GM12865 (cell line): ENCODE data around the gene LIG1.

ENCODE experiments used
- DNase-seq: peaks from one replicate; pipeline ENCODE4 v3.0.0; 2010; ENCODE audit warnings: low read depth
- H3K4me3 ChIP-seq: 2 replicates; pipeline ENCODE4 v1.5.1; 2011; ENCODE audit warnings: mild to moderate bottlenecking, low read depth, low read length, control low read depth
- TF ChIP-seq, protein P1 (sequence below): IDR thresholded peaks from 2 replicates; pipeline ENCODE4 v1.5.1; 2011; ENCODE audit warnings: low read length, control low read depth, low read depth, inconsistent platforms; ENCODE audit not compliant: insufficient read depth; ENCODE audit errors: missing control alignments

LIG1 gene

DNA sequence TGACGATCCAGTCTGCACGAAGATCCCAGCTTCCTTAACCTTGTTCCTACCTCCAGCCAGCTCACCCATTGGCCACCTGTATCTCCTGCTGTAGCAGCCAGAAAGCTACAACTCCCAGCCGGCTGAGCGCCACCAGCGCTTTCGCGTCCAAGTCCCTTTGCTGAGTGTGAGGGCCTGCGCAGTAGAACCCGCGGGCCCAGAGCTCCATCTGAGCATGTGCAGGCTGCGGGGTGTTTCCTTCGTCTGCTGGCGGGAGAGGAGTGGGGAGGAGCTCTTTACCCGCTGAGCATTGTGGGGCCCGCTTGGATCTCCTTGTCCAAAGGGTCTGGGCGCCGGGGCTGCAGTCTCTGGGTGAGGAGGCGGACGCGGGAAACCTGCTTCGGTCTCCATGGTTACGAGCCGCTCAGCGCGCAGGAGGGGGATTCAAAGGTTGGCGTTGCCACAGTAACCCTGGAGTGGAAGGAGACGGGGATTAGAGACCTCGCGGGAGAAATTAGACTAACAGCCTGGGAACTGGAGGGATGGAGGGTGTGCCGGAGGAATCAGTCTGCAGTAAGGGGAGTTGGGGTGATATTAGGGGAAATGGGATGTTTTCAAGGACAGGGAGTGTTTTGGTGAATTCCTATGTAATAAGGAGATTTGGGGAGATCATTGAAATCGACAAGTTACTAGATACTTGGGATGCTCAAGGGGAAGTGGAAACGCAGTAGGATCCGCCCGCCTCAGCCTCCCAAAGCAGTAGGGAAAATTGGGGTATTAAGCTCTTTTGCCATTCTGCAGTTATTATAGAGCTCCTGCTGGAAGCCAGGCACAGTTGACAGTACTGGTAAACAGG, 33.9 kb upstream of the LIG1 start:
- TF ChIP-seq, protein P1, sequence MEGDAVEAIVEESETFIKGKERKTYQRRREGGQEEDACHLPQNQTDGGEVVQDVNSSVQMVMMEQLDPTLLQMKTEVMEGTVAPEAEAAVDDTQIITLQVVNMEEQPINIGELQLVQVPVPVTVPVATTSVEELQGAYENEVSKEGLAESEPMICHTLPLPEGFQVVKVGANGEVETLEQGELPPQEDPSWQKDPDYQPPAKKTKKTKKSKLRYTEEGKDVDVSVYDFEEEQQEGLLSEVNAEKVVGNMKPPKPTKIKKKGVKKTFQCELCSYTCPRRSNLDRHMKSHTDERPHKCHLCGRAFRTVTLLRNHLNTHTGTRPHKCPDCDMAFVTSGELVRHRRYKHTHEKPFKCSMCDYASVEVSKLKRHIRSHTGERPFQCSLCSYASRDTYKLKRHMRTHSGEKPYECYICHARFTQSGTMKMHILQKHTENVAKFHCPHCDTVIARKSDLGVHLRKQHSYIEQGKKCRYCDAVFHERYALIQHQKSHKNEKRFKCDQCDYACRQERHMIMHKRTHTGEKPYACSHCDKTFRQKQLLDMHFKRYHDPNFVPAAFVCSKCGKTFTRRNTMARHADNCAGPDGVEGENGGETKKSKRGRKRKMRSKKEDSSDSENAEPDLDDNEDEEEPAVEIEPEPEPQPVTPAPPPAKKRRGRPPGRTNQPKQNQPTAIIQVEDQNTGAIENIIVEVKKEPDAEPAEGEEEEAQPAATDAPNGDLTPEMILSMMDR: no peak
- H3K4me3 ChIP-seq: peak overlapping the region; percentile 68
- peak; percentile 97 for DNase-seq

DNA sequence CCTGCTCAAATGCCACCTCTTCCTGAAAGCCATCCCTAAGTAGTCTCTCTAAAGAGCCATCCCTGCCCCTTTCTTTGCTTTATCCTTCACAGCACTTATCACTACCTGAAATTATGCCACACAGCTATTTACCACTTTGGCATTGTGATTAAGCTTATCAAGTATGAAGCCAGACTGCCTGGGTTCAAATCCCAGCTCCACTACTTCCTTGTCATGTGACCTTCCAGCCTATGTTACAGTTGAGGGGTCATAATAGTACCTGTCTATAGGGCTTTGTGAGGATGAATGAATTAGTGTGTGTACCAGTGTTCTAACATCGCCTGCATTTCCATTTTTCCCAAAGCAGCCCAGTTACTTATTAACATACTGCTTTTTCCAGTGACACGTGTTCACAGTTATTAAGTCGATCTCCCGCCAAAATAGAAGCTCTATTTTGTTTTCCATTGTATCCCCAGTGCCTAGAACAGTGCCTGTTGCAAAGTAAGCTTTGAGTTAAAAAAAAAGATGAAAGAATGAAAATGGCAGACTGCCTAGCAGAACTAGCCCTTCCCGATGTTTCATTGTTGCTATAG, 33.2 kb upstream of the LIG1 start:
- TF ChIP-seq, protein P1: no peak
- H3K4me3 ChIP-seq: peak overlapping the region; percentile 68
- peak; percentile 31 for DNase-seq

DNA sequence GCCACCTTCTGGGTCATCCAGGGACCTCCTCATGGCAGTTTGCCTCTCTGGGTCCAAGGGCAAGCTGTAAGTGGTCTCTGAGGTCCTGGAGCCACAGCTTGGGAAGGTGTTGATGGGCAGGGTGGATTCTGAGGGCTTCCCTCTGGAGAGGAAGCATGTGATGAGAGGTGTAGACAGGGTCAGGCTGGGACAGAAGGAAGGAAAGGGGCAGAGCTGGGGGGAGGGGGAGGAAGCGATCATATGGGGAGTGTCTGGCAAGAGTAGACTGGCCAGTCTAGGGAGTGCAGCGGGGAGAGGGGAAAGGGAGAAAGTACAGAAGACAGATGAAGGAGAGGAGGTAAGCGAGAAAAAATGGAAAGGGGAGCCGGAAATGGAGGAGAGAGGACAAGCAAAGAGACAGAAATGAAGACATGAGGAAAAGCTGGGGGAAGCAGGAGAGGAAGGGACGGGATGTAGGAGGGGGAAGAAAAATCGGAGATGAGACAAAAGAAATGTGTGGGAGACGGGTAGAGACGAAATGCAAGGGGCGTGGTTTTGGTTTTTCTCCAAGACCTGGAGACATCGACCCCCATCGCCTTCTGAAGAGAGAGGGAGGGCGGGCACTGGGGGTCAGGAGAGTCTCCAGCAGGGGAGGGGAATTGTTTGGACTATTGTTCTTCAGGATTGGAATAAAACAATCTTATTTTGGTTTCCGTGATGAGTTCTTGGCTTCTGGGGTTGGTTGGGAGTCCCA, 27.0 kb upstream of the LIG1 start:
- no peak for DNase-seq
- TF ChIP-seq, protein P1: no peak
- no peak overlapping the region for H3K4me3 ChIP-seq

DNA sequence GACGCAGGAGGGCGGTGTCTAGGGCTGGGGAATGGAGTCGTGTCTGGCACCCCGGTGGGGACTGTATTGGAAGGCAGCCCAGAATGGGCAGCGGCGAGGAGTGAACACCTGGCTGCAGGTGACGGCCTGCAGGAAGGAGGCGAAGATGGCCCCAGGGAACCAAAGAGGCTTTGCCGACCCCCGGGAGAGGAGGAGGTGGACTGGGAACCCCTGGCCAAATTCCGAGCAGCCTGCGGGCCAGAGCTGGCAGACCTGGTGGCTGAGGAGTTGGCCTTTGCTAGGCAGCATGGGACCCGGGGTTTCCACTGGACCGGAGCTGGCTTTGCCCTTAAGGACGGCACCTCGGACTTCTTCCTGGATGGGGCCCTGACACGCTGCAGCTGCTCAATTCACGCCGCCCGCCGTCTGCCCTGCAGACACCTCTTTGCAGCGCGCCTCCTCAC, 26.2 kb upstream of the LIG1 start:
- no peak for DNase-seq
- TF ChIP-seq, protein P1: no peak
- no peak overlapping the region for H3K4me3 ChIP-seq

DNA sequence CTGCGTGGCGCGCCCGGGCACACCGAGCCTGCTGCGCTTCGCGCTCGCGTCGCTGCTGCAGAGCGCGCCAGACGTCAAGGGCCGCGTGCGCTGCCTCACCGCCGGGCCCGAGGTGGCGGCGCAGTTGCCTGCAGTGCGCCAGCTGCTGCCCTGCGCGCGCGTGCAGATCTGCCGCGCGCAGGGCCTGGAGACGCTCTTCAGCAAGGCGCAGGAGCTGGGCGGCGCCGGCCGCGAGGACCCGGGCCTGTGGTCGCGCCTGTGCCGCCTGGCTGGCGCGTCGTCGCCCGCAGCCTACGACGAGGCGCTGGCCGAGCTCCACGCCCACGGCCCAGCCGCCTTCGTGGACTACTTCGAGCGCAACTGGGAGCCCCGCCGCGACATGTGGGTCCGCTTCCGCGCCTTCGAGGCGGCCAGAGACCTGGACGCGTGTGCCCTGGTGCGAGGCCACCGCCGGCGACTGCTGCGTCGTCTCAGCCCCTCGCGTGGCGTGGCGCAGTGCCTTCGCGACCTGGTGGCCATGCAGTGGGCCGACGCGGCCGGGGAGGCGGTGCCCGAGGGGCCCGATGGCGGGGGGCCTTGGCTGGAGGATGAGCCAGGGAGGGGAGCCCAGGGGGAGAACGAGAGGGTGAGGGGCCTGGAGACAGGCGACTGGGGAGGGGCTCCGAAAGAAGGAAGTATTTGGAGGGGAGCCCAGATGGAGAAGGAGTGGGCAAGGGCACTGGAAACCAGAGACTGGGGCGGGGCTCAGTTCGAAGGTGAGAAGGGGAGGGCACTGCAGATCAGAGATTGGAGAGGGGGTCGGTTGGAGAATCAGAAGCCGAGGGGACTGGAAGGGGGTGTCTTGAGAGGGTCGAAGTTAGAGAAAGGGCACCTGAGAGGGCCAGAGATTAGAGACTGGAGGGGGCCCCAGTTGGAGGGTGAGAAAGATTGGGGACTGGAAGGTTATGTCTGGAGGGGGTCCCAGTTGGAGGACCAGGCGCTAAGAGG, 25.0 kb upstream of the LIG1 start:
- no peak overlapping the region for H3K4me3 ChIP-seq
- TF ChIP-seq, protein P1: no peak
- no peak for DNase-seq
